HG03460 (cell line): ENCODE data around the gene SRPK2.
"Not testable (repeated sequence)": the region's sequence is repeated elsewhere in the genome, so short reads cannot be mapped to it uniquely, and the experiment has no call there.

Experiments
- ATAC-seq: cut with Tn5 transposase; IDR thresholded peaks from one replicate; pipeline ENCODE4 v1.9.1; 2021; ENCODE audit not compliant: unreplicated experiment

The SRPK2 gene

GRCh38 chr7:105339404-105340323 lies 49.1 kb downstream of the SRPK2 start:
- ATAC-seq, result no peak

- ATAC-seq, result no peak
Measured at GRCh38 chr7:105337529-105337928, 51.2 kb downstream of the SRPK2 start.

DNA sequence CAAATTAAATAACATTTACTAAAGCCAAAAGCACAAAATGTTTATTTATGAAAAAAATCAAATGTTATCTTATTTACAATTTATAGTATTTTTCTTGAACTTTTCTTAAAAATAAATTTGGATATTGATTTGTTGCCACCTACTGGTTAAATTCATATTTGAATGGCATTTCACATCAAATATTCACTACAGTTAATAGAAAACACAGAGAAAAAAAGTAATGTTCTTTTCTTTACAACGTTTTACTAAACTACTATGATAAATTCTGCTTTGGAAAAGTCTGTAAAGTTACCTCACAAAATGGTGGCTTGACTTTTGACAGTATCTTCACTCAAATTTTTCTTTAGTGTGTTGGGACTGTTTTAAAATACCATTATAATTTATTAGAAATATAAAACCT lies 52.7 kb downstream of the SRPK2 start:
- ATAC-seq, result no peak

- not testable (repeated sequence) for ATAC-seq
Measured at GRCh38 chr7:105332661-105333060, 56.1 kb downstream of the SRPK2 start.

DNA sequence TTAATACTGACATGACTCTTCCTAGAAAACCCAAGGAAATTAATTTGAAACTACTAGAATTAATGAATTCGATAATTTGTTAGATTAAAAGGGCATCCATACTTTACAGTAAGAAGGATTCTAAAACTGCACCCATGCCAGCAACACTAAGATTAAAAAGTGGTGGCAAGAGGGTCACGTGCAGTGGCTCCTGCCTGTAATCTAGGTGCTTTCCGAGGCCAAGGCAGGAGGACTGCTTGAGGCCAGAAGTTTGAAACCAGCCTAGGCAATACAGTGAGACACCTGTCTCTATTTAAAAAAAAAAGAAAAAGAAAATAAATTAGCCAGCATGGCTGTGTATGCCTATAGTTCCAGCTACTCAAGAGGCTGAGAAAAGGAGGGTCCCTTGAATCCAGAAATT lies 58.2 kb downstream of the SRPK2 start:
- ATAC-seq, result no peak

GRCh38 chr7:105327201-105327600 lies 61.5 kb downstream of the SRPK2 start:
- no peak for ATAC-seq

DNA sequence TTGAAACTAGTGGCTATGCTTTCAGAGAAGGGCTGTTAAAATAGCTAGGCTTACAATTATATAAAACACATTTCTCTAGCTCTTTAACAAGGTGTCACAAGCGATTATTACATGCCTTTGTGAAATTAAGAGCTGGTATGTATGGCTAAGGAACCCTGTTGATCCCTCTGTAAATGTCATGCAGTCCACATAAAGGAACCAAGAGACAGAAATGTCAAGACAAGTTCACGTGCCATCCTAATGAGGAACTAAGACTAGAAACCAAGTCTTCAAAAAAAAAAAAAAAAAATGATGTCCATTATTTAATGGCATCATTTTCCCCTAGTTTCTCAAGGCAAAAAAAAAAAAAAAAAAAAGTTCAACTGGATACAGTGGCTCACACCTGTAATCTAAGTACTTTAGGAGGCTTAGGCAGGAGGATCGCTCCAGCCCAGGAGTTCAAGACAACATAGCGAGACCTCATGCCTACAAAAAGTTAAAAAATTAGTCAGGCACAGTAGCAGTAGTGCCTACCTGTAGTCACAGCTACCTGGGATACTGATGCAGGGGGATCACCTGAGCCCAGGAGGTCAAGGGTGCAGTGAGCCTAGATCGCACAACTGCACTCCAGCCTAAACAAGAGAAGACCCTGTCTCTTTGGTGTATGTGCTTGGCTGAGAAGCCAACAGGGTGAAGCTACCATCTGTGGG lies 63.4 kb downstream of the SRPK2 start:
- ATAC-seq, result no peak

DNA sequence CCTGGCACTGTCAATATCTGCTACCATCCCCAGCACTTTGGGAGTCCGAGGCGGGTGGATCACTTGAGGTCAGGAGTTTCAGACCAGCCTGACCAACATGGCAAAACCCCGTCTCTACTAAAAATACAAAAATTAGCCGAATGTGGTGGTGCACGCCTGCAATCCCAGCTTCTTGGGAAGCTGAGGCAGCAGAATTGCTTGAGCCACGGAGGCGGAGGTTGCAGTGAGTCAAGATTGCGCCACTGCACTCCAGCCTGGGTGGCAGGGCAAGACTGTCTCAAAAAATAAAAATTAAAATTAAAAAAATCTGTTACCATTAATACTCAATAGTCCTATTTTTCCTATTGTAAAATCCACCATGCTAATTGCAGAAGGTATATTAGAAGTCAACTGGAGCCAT lies 64.1 kb downstream of the SRPK2 start:
- not testable (repeated sequence) for ATAC-seq

DNA sequence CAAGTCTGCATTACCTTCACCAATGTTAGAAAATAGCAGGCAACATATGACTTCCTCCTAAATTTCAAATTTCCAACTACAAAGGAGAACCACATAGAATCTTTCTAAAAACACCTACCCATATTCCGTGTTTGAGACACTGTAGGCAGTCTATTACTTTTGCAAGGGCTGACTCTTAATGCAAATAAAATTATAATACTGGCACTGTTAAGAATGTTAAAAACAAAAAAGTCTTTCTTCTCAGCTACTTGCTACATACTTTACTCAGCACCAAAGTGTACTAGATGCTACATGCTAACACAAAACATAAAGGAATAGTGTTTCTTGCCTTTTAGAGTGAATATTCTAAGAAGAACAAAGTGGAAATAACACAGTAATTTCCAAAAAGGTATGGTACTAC lies 65.4 kb downstream of the SRPK2 start:
- no peak for ATAC-seq

GRCh38 chr7:105322655-105323277 lies 66.0 kb downstream of the SRPK2 start:
- no peak for ATAC-seq

- ATAC-seq, result no peak
Measured at GRCh38 chr7:105321754-105322455, 66.8 kb downstream of the SRPK2 start.

- no peak for ATAC-seq
Measured at GRCh38 chr7:105320896-105321295, 67.8 kb downstream of the SRPK2 start.

GRCh38 chr7:105319578-105319977 lies 69.1 kb downstream of the SRPK2 start:
- ATAC-seq, result no peak

DNA sequence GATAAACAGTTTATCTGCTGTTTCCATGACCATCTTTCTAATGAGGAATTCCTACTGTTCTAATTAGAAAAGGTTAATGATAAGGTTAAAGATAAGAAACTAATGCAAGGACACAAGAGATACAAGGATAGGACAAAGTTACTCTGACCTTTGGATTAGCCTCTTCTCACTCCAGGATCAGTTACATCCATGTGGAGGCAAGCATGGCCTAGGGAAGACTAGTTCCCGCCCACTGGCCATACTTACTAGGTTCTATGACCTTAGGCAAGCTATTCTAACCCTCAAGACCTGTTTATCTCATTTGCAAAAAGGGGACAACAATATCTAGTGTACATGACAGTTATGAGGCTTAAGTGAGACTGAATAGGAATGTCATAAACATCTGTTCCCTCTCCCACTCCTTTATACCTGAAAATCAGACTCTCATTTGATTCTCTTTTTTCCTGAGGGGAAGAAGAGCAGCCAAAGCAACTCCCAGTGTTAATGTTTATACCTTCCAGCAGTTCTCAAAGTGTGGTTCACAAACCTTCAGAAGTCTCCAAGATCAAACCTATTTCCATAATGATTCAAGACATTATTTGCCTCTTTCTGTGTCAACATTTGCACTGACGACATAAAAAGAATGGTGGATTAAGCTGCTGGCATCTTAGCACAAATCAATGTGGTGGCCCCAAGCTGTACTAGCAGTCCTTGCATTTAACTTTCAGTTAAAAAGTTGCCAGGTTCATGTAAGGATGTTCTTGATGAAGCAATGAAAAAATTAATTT lies 72.0 kb downstream of the SRPK2 start:
- ATAC-seq, result no peak

- no peak for ATAC-seq
Measured at GRCh38 chr7:105315357-105315756, 73.4 kb downstream of the SRPK2 start.

- ATAC-seq, result peak; percentile 47
Measured at GRCh38 chr7:105309235-105310169, 79.2 kb downstream of the SRPK2 start.

DNA sequence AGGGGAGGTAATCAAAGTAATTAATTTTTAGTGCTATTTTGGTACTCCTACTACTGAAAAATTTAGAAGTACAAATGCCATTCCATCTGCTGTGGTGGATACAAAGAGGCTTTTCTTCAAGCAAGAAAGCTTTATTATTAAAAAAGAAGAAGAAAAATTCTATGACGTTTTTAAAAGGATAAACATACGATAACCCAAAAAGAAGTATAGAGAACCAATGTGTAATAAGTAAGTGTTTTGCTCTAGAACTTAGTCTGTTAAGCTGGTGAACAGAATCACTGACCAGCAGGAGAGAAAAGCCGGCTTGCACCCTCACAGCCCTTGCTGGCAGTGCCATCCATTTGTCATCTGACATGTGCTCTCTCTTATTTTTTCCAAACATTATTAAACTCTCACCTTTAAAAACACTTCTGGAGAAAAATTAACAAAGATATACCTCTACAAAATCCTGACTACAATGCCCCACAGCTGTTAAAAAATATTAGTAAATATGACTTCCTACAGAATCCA lies 81.5 kb downstream of the SRPK2 start:
- no peak for ATAC-seq

DNA sequence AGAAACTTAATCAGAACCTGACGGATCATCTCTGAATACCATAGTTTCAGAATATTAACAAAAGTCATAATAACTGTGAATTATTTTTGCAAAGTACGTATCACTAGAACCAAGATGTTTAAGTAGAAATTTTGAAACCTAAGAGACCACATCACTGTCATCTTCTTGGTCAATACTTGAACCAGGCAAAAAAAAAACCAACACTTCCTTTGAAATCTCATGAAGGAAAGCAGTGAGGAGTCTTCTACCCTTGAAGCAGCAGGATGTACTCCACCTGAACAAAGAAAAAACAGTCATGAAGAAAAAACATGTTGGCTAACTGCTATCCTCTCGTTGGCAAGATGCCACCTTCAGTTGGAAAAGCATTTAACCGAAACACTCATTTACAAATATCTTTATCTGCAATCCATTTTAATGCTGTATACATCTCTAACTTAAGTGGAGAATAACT lies 82.4 kb downstream of the SRPK2 start:
- ATAC-seq, result no peak

GRCh38 chr7:105305633-105306032 lies 83.1 kb downstream of the SRPK2 start:
- ATAC-seq, result no peak
